ENCODE data around the gene GORASP2. TPM values are rescaled to one million over a fixed set of nuclear protein-coding genes. Genes with fewer than 3 reads are reported as not detected.

The GORASP2 gene
- total and polyA plus RNA-seq, 2 of the 4 experiments (the other 2 are of a cell fraction) = 53.1 to 156 TPM

DNA sequence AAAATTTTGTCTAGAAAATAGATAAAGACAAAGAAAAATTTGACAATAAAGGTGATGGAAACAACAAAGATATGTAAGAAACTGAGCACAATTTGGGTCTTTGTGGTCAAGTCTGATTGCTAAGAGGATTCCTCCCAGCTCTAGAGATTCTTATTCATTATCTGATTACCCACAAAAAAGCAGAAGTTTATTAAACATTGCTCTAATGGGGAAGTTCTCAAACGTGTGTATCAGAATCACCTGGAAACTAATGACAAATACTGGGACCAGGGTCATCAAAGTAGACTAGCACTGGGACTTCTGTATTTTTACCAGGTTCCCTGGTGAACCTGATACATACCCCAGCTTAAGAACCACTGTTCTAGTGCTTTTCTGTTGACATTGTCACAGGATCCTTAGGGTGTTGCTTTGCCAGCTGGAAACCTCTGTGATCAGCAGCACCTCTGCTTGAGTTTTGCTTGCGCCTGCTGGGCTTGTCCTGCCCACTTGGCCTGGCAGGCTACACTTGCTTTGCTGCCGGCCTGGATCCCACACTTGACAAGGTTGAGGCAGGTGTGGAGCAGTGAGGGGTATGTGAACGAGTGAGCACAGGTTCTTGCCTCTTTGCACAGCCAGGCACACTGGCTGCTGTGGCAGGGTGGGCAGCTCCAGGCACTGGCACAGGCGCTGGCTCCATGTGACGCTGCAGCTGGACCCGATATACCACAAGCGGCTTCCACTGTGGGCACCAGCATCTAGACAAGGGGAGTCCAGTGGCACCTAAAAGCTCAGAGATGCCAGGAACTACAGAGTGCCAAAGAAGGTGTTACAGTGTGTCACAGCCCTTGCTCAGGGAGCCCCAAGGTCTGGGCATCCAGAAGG is 6.2 kb upstream of the GORASP2 start:
- no peak overlapping the region for H2BK20ac ChIP-seq (ENCODE audit: low read depth, low read length)
- no peak overlapping the region for H4K5ac ChIP-seq (ENCODE audit: low read depth, low read length)
- no peaks in the 10 kb centered on the region for H3K27me3 ChIP-seq (ENCODE audit: control insufficient read depth, insufficient read depth, low read length)
- ChIA-PET CTCF (no interaction called here), POLR2A (ENCODE audit: unreplicated experiment) (no interaction called here)
- no peaks in the 10 kb centered on the region for H3K9me1 ChIP-seq (ENCODE audit: insufficient read depth, low read length)
- no peak overlapping the region for H2BK5ac ChIP-seq (ENCODE audit: low read depth, low read length, poor library complexity, severe bottlenecking)
- no peak overlapping the region for H3K4me3 ChIP-seq (ENCODE audit: insufficient read depth, low read depth, low read length)
- H3K18ac ChIP-seq (ENCODE audit: low read depth, low read length) = no peak overlapping the region
- no peak overlapping the region for H3K9ac ChIP-seq (ENCODE audit: low read depth, low read length)
- dilution Hi-C loops (cut with HindIII; ENCODE audit: low sequenced_read_pairs, unreplicated experiment) (no loop called here), intact Hi-C loops (cut with micrococcal nuclease) (no loop called here), in situ Hi-C loops (cut with MboI; ENCODE audit: low sequenced_read_pairs) (no loop called here)
- WGBS, 2 experiments (ENCODE audit: extremely low coverage in 2 of 2, insufficient read length in 1 of 2) = 80% methylated on average over 3 of the region's 8 CpGs; no CpG with 5 or more reads in 1 of the 2 experiments
- no peak overlapping the region for H2AK9ac ChIP-seq (replicated peaks; ENCODE audit: low read depth, low read length, poor library complexity)
- H2AFZ ChIP-seq (replicated peaks; ENCODE audit: low read length, poor library complexity) = no peak overlapping the region
- H3K9me3 ChIP-seq (ENCODE audit: control insufficient read depth, insufficient read depth, low read length) = peaks cover 9% of the 10 kb centered on the region
- no peak overlapping the region for H3K27ac ChIP-seq (ENCODE audit: insufficient read depth, low read length)
- no peaks in the 10 kb centered on the region for H3K36me3 ChIP-seq (ENCODE audit: control insufficient read depth, insufficient read depth, low read length)
- no peak overlapping the region for H2BK120ac ChIP-seq (ENCODE audit: low read depth, low read length)
- ATAC-seq (ENCODE audit: low read depth) (no peak), DNase-seq (no peak)
- no peak overlapping the region for H3K4ac ChIP-seq (ENCODE audit: low read depth, low read length)
- no peaks in the 10 kb centered on the region for H4K20me1 ChIP-seq (ENCODE audit: insufficient read depth, low read length)
- H3K79me1 ChIP-seq (ENCODE audit: low read depth in 1 of 2, low read length in 2 of 2) = no peaks in the 10 kb centered on the region
- no TSS peak for BruUV-seq (replicated peaks)
- H2BK15ac ChIP-seq (ENCODE audit: low read depth, low read length) = no peak overlapping the region
- H4K91ac ChIP-seq (ENCODE audit: insufficient read depth, low read depth, low read length) = no peak overlapping the region
- no peak overlapping the region for H3K56ac ChIP-seq (ENCODE audit: extremely low read depth, insufficient read depth, low read length)
- no peak overlapping the region for H3K4me2 ChIP-seq (ENCODE audit: low read depth, low read length)
- no peak overlapping the region for H3K23ac ChIP-seq (ENCODE audit: low read depth, low read length)
- no peak overlapping the region for H2AK5ac ChIP-seq (ENCODE audit: low read depth, low read length)
- no peaks in the 10 kb centered on the region for H3K4me1 ChIP-seq (ENCODE audit: control insufficient read depth, insufficient read depth, low read length)
- H3K14ac ChIP-seq (replicated peaks; ENCODE audit: low read depth, low read length) = no peak overlapping the region
- H4K8ac ChIP-seq (ENCODE audit: low read depth in 2 of 2, low read length in 2 of 2) = no peak overlapping the region
- no peak for TF ChIP-seq POLR2A (IDR thresholded peaks at IDR 0.05; ENCODE audit: low read depth, low read length)
- TF ChIP-seq, protein P1, sequence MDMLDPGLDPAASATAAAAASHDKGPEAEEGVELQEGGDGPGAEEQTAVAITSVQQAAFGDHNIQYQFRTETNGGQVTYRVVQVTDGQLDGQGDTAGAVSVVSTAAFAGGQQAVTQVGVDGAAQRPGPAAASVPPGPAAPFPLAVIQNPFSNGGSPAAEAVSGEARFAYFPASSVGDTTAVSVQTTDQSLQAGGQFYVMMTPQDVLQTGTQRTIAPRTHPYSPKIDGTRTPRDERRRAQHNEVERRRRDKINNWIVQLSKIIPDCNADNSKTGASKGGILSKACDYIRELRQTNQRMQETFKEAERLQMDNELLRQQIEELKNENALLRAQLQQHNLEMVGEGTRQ (IDR thresholded peaks at IDR 0.05; ENCODE audit: low read depth, low read length) = no peak
- TF ChIP-seq, protein P2, sequence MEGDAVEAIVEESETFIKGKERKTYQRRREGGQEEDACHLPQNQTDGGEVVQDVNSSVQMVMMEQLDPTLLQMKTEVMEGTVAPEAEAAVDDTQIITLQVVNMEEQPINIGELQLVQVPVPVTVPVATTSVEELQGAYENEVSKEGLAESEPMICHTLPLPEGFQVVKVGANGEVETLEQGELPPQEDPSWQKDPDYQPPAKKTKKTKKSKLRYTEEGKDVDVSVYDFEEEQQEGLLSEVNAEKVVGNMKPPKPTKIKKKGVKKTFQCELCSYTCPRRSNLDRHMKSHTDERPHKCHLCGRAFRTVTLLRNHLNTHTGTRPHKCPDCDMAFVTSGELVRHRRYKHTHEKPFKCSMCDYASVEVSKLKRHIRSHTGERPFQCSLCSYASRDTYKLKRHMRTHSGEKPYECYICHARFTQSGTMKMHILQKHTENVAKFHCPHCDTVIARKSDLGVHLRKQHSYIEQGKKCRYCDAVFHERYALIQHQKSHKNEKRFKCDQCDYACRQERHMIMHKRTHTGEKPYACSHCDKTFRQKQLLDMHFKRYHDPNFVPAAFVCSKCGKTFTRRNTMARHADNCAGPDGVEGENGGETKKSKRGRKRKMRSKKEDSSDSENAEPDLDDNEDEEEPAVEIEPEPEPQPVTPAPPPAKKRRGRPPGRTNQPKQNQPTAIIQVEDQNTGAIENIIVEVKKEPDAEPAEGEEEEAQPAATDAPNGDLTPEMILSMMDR (conservative IDR thresholded peaks at IDR 0.05; ENCODE audit: low read depth, low read length) = no peak
- no peak for TF ChIP-seq BHLHE40 (IDR thresholded peaks at IDR 0.05; ENCODE audit: low read depth, low read length)
- no peak for TF ChIP-seq CEBPB (IDR thresholded peaks at IDR 0.05; ENCODE audit: low read depth, low read length)
- no peak for TF ChIP-seq NFE2L2 (IDR thresholded peaks at IDR 0.05; ENCODE audit: low read depth, low read length)
- TF ChIP-seq, protein P3, sequence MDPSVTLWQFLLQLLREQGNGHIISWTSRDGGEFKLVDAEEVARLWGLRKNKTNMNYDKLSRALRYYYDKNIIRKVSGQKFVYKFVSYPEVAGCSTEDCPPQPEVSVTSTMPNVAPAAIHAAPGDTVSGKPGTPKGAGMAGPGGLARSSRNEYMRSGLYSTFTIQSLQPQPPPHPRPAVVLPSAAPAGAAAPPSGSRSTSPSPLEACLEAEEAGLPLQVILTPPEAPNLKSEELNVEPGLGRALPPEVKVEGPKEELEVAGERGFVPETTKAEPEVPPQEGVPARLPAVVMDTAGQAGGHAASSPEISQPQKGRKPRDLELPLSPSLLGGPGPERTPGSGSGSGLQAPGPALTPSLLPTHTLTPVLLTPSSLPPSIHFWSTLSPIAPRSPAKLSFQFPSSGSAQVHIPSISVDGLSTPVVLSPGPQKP (IDR thresholded peaks at IDR 0.05; ENCODE audit: borderline replicate concordance, low read depth, low read length) = no peak
- no peak for TF ChIP-seq FOS (IDR thresholded peaks at IDR 0.05; ENCODE audit: low read depth, low read length)
- TF ChIP-seq MAZ (IDR thresholded peaks at IDR 0.05; ENCODE audit: borderline replicate concordance, low read depth, low read length) = no peak
- TF ChIP-seq MXI1 (IDR thresholded peaks at IDR 0.05; ENCODE audit: borderline replicate concordance, low read depth, low read length) = no peak
- TF ChIP-seq RCOR1 (IDR thresholded peaks at IDR 0.05; ENCODE audit: insufficient replicate concordance, low read length) = no peak
- TF ChIP-seq RFX5 (IDR thresholded peaks at IDR 0.05; ENCODE audit: low read depth, low read length) = no peak
- TF ChIP-seq SMC3 (IDR thresholded peaks at IDR 0.05; ENCODE audit: low read depth, low read length) = no peak
- TF ChIP-seq MAFK (IDR thresholded peaks at IDR 0.05; ENCODE audit: low read depth, low read length) = no peak
- TF ChIP-seq CHD1 (IDR thresholded peaks at IDR 0.05; ENCODE audit: low read depth, low read length) = no peak
